Activated CD4-positive, CD25-positive, alpha-beta regulatory T cell (primary cell): ENCODE measurements around the gene HCFC2.

ENCODE experiments used
- DNase-seq, 4 experiments: peaks; one replicate each; lab custom pipeline; 2025; lab: John Stamatoyannopoulos, UW

Gene HCFC2

GRCh38 chr12:104121001-104121400, 56.7 kb downstream of the HCFC2 start:
- no peak for DNase-seq

- no peak for DNase-seq
These were observed 58.0 kb downstream of the HCFC2 start for GRCh38 chr12:104122298-104122697.

- DNase-seq = no peak
These were observed 62.2 kb downstream of the HCFC2 start for GRCh38 chr12:104126548-104126947.

- DNase-seq = no peak
These were observed 66.4 kb downstream of the HCFC2 start for GRCh38 chr12:104130760-104131159.

GRCh38 chr12:104131609-104132008, 67.3 kb downstream of the HCFC2 start:
- DNase-seq = no peak

- DNase-seq = no peak
These were observed 68.1 kb downstream of the HCFC2 start for GRCh38 chr12:104132351-104132956.

GRCh38 chr12:104133321-104133720, 69.0 kb downstream of the HCFC2 start:
- DNase-seq = no peak

- DNase-seq = no peak
These were observed 69.5 kb downstream of the HCFC2 start for GRCh38 chr12:104133866-104134265.

GRCh38 chr12:104134882-104135281, 70.6 kb downstream of the HCFC2 start:
- DNase-seq = no peak

GRCh38 chr12:104136577-104136976, 72.2 kb downstream of the HCFC2 start:
- DNase-seq = no peak

- DNase-seq = peak; percentile 17 to 24 (median 20)
These were observed 72.9 kb downstream of the HCFC2 start for GRCh38 chr12:104137001-104137901.

- DNase-seq = peak; percentile 70 to 83 (median 81)
These were observed 73.8 kb downstream of the HCFC2 start, which contains the start of gene NFYB for GRCh38 chr12:104137902-104138796. NFYB (minus strand) TSS chr12:104138210; CDS start chr12:104135453, 2,757 bp downstream.

- no peak for DNase-seq
These were observed 74.4 kb downstream of the HCFC2 start for GRCh38 chr12:104138797-104139152.

- no peak for DNase-seq
These were observed 78.2 kb downstream of the HCFC2 start for GRCh38 chr12:104142543-104142942.

- DNase-seq = no peak
These were observed 78.7 kb downstream of the HCFC2 start for GRCh38 chr12:104143002-104143401.

- no peak for DNase-seq
These were observed 79.6 kb downstream of the HCFC2 start for GRCh38 chr12:104143918-104144317.

GRCh38 chr12:104147346-104147745, 83.0 kb downstream of the HCFC2 start:
- no peak for DNase-seq

- DNase-seq = no peak
These were observed 86.1 kb downstream of the HCFC2 start for GRCh38 chr12:104150416-104150815.

GRCh38 chr12:104152685-104153241, 88.4 kb downstream of the HCFC2 start:
- no peak for DNase-seq

GRCh38 chr12:104154286-104154685, 90.0 kb downstream of the HCFC2 start:
- no peak for DNase-seq

GRCh38 chr12:104154806-104155205, 90.5 kb downstream of the HCFC2 start:
- no peak for DNase-seq
